C4-2B (cell line): ENCODE data around the gene NLRP6.

Experiments used
- H3K27ac ChIP-seq: fragments of 450-650 bp; 2 replicates; pipeline ENCODE4 v1.5.1; 2017
- ZFX ChIP-seq: fragments of 450-650 bp; IDR thresholded peaks from 2 replicates; pipeline ENCODE4 v1.6.1; 2017
- TF ChIP-seq, protein P1 (sequence below): fragments of 450-650 bp; conservative IDR thresholded peaks from 2 replicates; pipeline ENCODE4 v1.5.1; 2017; ENCODE audit warnings: mild to moderate bottlenecking

Gene NLRP6

DNA sequence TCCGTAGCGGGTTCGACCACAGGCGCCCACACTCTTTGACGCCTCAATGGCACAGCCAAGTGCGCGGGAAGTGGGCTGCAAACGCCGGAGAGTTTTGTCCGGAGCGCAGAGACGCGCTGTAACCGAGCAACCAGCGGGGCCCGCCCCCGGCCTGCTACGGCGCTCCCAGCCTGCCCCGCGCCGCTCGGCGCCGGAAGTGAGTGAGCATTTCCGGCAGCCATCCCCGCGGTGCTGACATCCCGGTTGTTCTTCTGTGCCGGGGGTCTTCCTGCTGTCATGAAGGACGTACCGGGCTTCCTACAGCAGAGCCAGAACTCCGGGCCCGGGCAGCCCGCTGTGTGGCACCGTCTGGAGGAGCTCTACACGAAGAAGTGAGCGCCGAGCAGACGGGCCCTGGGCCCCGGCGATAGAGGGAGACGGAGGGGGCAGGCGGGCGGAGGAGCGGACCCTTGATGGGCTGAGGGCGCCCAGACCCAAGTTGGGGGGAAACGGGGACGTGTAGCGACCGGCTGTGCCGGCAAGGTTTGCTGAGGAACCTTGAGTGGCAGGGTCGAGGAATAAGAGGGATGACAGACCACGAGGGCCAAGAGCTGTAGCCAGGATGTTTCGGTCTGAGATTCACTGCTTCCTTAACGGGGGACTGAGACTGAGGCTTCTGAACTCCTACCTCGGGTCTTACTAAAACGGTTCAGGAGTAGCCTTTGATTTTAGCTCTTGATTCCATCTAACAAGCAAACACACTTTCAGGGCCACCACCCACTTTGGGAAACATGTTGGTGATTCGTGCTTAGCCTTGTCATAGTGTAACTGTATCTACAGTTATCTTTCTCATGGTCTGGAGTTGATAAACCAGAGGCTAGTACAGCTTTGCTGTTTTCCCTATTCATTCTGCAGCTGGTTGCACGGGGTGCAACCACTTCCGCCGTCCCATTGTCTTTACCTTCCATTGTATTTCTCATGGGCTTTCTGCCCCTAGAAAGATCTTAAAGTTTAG, 41.1 kb upstream of the NLRP6 start, which contains the start of gene PSMD13:
TSS of gene PSMD13 (plus strand) at position 203 of the 994 bp plus-strand sequence. CDS start at position 277, 74 bp downstream.
- peak within 1 kb of the TSS; percentile 96 for H3K27ac ChIP-seq
- TF ChIP-seq, protein P1, sequence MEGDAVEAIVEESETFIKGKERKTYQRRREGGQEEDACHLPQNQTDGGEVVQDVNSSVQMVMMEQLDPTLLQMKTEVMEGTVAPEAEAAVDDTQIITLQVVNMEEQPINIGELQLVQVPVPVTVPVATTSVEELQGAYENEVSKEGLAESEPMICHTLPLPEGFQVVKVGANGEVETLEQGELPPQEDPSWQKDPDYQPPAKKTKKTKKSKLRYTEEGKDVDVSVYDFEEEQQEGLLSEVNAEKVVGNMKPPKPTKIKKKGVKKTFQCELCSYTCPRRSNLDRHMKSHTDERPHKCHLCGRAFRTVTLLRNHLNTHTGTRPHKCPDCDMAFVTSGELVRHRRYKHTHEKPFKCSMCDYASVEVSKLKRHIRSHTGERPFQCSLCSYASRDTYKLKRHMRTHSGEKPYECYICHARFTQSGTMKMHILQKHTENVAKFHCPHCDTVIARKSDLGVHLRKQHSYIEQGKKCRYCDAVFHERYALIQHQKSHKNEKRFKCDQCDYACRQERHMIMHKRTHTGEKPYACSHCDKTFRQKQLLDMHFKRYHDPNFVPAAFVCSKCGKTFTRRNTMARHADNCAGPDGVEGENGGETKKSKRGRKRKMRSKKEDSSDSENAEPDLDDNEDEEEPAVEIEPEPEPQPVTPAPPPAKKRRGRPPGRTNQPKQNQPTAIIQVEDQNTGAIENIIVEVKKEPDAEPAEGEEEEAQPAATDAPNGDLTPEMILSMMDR: no peak
- TF ChIP-seq ZFX: peak; percentile 57

DNA sequence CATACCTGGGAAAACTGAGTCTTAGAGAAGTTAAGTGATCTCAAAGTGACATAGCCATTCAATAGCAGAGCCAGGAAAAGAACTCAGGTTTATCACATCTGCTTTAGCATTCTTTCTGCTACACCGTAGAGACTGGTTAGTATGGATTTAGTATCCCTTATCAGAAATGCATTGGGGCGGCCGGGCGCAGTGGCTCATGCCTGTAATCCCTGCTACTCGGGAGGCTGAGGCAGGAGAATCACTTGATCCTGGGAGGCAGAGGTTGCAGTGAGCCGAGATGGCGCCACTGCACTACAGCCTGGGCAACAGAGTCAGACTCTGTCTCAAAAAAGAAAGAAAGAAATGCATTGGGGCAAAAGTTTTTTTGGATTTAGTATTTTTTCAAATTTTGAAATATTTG, 39.9 kb upstream of the NLRP6 start:
- 0 out of 2 replicates have a peak overlapping the region, but pooled peaks have one; percentile 29 for H3K27ac ChIP-seq

DNA sequence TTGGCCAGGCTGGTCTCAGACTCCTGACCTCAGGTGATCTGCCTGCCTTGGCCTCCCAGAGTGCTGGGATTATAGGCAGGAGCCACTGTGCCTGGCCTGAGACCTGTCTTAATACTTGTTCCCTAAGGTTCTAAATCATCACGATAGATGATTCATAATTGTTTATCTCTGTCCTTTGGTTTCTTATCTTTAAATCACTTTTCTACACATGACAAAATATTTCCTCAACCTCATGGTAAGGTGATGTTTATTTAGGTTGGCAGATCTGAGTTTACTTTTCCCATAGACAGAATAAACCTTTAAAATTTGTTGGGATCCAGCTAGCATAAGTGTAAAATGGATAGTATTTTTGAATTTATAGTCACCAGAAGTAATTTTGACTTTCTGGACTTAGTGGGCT, 37.9 kb upstream of the NLRP6 start:
- no peak for TF ChIP-seq ZFX
- TF ChIP-seq, protein P1: no peak
- peak overlapping the region; percentile 84 for H3K27ac ChIP-seq

DNA sequence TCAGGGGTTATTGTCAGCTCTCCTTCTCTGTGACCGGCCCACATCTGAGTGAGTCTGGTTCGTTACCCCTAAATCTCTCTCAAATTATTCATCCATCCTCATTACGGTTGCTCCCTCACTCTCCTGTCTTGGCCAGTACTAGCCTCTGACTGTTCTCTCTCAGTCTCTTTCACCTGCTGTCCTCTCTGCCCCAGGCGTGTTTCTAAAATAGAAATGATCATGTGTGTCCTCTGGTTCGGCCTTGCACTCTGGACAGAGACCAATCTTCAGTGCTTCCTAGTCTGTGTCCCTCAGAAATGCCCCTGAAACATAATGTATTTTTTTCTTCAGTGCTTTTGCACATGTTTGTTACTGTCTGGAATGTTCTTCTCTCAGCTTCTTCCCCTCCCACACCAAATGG, 36.6 kb upstream of the NLRP6 start:
- H3K27ac ChIP-seq: peak overlapping the region; percentile 74
- TF ChIP-seq ZFX: no peak
- TF ChIP-seq, protein P1: no peak

DNA sequence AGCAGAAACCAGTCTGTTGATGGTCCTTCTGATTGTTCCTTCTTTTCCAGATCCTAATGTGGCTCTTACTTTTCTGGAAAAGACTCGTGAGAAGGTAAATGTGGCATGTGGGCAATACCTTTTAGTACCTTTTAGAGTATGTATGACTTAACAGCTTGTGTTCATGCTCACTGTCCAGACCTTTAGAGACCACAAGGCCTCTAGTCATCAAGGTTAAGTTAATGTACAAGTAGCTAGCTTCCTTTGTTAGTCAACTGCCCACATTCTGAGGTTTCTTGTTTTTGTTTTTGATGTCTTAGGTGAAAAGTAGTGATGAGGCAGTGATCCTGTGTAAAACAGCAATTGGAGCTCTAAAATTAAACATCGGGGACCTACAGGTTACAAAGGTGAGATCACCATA, 33.8 kb upstream of the NLRP6 start:
- H3K27ac ChIP-seq: no peak overlapping the region
- TF ChIP-seq, protein P1: no peak
- TF ChIP-seq ZFX: no peak

DNA sequence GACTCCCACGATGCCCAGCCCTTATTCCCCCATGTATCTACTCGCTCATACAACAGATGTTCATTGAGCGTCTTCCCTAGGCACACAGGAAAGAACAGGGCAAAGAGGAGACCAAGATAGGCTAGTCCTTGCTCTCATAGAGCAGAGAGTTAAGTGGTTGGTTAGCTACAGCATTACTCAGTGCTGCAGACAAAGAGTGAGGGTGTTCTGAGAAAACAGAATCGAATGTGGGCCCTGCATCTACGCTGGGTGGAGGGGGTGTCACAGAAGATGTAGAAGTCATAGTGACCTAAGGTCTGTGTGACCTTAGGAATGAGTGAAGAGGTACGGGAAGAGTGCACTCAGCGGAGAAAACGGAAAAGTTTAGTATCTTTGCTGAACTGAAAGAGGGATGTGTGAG, 29.1 kb upstream of the NLRP6 start:
- H3K27ac ChIP-seq: no peak overlapping the region
- TF ChIP-seq, protein P1: no peak
- TF ChIP-seq ZFX: no peak

DNA sequence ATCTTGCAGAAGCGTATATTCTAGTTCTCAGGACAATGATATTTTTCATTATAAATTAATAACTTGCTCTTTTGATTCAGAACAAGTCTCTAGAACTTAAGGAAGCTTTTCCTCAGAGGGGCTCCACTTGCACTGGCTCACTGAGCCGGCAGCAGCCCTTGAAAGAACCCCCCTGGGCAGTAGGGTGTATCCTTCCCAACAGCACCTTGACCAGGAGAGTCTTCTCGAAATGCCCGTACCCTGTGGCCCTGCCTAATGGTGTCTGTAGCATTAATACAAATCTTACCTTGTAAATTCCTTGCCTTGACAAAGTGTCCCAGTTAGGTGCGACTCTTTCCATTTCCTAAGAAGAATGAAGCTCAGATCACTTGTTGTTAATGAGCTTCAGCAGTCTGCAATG, 27.9 kb upstream of the NLRP6 start:
- TF ChIP-seq, protein P1: no peak
- no peak for TF ChIP-seq ZFX
- no peak overlapping the region for H3K27ac ChIP-seq
